ENCODE data around the gene KLF11. TPM values are rescaled to one million over a fixed set of nuclear protein-coding genes. Genes with fewer than 3 reads are reported as not detected.

Gene KLF11
- polyA plus RNA-seq, 3 donors, result 21.0 to 69.8 (median 25.3) TPM

DNA sequence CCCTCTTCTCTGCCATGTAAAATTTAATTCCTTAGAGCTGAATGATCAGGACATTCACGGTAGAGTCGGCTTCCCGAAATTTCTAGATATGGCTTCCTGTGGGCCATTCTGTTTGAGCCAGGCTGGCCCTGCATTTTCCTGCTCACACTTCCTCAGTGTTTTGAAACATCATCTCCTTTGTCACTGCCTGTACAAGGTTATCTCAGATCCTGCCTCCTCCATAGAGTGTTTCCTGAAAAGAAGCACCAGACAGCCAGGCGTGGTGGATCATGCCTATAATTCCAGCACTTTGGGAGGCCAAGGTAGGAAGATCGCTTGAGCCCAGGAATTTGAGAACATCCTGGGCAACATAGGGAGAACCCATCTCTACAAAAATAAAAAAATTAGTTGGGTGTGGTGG lies 48.3 kb upstream of the KLF11 start:
- whole genome bisulfite sequencing (ENCODE audit: insufficient coverage), result 91% methylated on average over 4 of the region's 5 CpGs
- Histone ChIP-seq H4K20me1 (ENCODE audit: insufficient read depth, low read length) (no peaks in the 10 kb centered on the region), H3K27ac (ENCODE audit: low read depth in 1 of 2, low read length in 2 of 2) (no peak overlapping the region), H3K4me3 (replicated peaks in 1 of 3; ENCODE audit: low read depth in 2 of 3, low read length in 3 of 3) (no peak overlapping the region), H3K27me3 (ENCODE audit: control insufficient read depth in 2 of 2, insufficient read depth in 2 of 2, low read length in 2 of 2) (no peaks in the 10 kb centered on the region), H3K4me2 (replicated peaks; ENCODE audit: extremely low read depth, low read length, poor library complexity, severe bottlenecking) (no peak overlapping the region), H3K4me1 (ENCODE audit: control insufficient read depth in 1 of 2, insufficient read depth in 2 of 2, low read length in 2 of 2) (peaks cover 10 to 16% of the 10 kb centered on the region in 2 donors), H3K36me3 (replicated peaks in 1 of 2; ENCODE audit: control insufficient read depth in 1 of 2, insufficient read depth in 2 of 2, low read length in 2 of 2) (no peaks in the 10 kb centered on the region), H3K79me2 (ENCODE audit: insufficient read depth, low read length) (no peaks in the 10 kb centered on the region), H3K9ac (ENCODE audit: insufficient read depth, low read length, poor library complexity, severe bottlenecking) (no peak overlapping the region), H2AFZ (ENCODE audit: insufficient read depth, low read depth, low read length, poor library complexity, severe bottlenecking) (no peak overlapping the region), H3K9me3 (replicated peaks in 1 of 2; ENCODE audit: control insufficient read depth in 1 of 2, insufficient read depth in 1 of 2, low read length in 2 of 2) (no peaks in the 10 kb centered on the region)
- H3K27me3 Mint-ChIP-seq (ENCODE audit: low read depth in 3 of 3), result peaks cover 2 to 4% (median 3%) of the 10 kb centered on the region in 3 donors
- H3K9me3 Mint-ChIP-seq, result peaks cover 0 to 1% (median 0%) of the 10 kb centered on the region in 7 donors
- H3K36me3 Mint-ChIP-seq, result peaks cover 0 to 1% of the 10 kb centered on the region in 2 donors
- no peak overlapping the region for H3K4me3 Mint-ChIP-seq
- TF ChIP-seq, protein P1, sequence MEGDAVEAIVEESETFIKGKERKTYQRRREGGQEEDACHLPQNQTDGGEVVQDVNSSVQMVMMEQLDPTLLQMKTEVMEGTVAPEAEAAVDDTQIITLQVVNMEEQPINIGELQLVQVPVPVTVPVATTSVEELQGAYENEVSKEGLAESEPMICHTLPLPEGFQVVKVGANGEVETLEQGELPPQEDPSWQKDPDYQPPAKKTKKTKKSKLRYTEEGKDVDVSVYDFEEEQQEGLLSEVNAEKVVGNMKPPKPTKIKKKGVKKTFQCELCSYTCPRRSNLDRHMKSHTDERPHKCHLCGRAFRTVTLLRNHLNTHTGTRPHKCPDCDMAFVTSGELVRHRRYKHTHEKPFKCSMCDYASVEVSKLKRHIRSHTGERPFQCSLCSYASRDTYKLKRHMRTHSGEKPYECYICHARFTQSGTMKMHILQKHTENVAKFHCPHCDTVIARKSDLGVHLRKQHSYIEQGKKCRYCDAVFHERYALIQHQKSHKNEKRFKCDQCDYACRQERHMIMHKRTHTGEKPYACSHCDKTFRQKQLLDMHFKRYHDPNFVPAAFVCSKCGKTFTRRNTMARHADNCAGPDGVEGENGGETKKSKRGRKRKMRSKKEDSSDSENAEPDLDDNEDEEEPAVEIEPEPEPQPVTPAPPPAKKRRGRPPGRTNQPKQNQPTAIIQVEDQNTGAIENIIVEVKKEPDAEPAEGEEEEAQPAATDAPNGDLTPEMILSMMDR (IDR thresholded peaks at IDR 0.05), result no peak
- intact Hi-C loops (cut with micrococcal nuclease), result no loop called here
- peaks cover 18% of the 10 kb centered on the region for H3K4me1 Mint-ChIP-seq
- no peak for DNase-seq
- no peak overlapping the region for H3K27ac Mint-ChIP-seq

GRCh38 chr2:9996321-9996720 lies 47.0 kb upstream of the KLF11 start:
- no peaks in the 10 kb centered on the region for H4K20me1 ChIP-seq (ENCODE audit: insufficient read depth, low read length)
- no CpG with 5 or more reads among the region's 7 CpGs for WGBS (ENCODE audit: insufficient coverage)
- no peak overlapping the region for H3K4me3 Mint-ChIP-seq
- no peak overlapping the region for H3K4me2 ChIP-seq (replicated peaks; ENCODE audit: extremely low read depth, low read length, poor library complexity, severe bottlenecking)
- peaks cover 0 to 1% (median 0%) of the 10 kb centered on the region in 7 donors for H3K9me3 Mint-ChIP-seq
- H3K4me1 Mint-ChIP-seq, result peaks cover 11% of the 10 kb centered on the region
- no peaks in the 10 kb centered on the region for H3K27me3 ChIP-seq (ENCODE audit: control insufficient read depth in 2 of 2, insufficient read depth in 2 of 2, low read length in 2 of 2)
- H3K27ac ChIP-seq (ENCODE audit: low read depth in 1 of 2, low read length in 2 of 2), result no peak overlapping the region
- H3K36me3 ChIP-seq (replicated peaks in 1 of 2; ENCODE audit: control insufficient read depth in 1 of 2, insufficient read depth in 2 of 2, low read length in 2 of 2), result no peaks in the 10 kb centered on the region
- no peaks in the 10 kb centered on the region for H3K79me2 ChIP-seq (ENCODE audit: insufficient read depth, low read length)
- H3K27me3 Mint-ChIP-seq (ENCODE audit: low read depth in 3 of 3), result peaks cover 2 to 4% (median 3%) of the 10 kb centered on the region in 3 donors
- no peak overlapping the region for H3K4me3 ChIP-seq (replicated peaks in 1 of 3; ENCODE audit: low read depth in 2 of 3, low read length in 3 of 3)
- no peaks in the 10 kb centered on the region for H3K9me3 ChIP-seq (replicated peaks in 1 of 2; ENCODE audit: control insufficient read depth in 1 of 2, insufficient read depth in 1 of 2, low read length in 2 of 2)
- intact Hi-C loops (cut with micrococcal nuclease), result no loop called here
- no peak overlapping the region for H3K9ac ChIP-seq (ENCODE audit: insufficient read depth, low read length, poor library complexity, severe bottlenecking)
- no peak for DNase-seq
- TF ChIP-seq, protein P1 (IDR thresholded peaks at IDR 0.05), result no peak
- peak overlapping the region in 1 of 7 donors; percentile 15 for H3K27ac Mint-ChIP-seq
- H3K36me3 Mint-ChIP-seq, result peaks cover 0 to 1% of the 10 kb centered on the region in 2 donors
- H3K4me1 ChIP-seq (ENCODE audit: control insufficient read depth in 1 of 2, insufficient read depth in 2 of 2, low read length in 2 of 2), result peaks cover 8 to 10% of the 10 kb centered on the region in 2 donors
- no peak overlapping the region for H2AFZ ChIP-seq (ENCODE audit: insufficient read depth, low read depth, low read length, poor library complexity, severe bottlenecking)
